Measurements from ENCODE around the gene PPM1H. TPM values are rescaled to one million over a fixed set of nuclear protein-coding genes. Genes with fewer than 3 reads are reported as not detected.

Gene PPM1H
- total RNA-seq, 5 donors from 2014 or later (not counting 1 experiment from before 2014, with no cell fraction given) = 0.18 to 0.82 (median 0.42) TPM

GRCh38 chr12:62898526-62898925 is 36.4 kb downstream of the PPM1H start:
- 20% methylated on average over 1 of the region's 2 CpGs for WGBS (ENCODE audit: insufficient coverage)
- POLR2A ChIA-PET = no interaction called here
- H3K9me3 ChIP-seq = no peaks in the 10 kb centered on the region
- Mint-ChIP-seq H3K9me3 (no peaks in the 10 kb centered on the region), H3K27me3 (peaks cover 0 to 7% of the 10 kb centered on the region in 2 donors), H3K36me3 (no peaks in the 10 kb centered on the region), H3K4me1 (no peaks in the 10 kb centered on the region), H3K27ac (no peak overlapping the region), H3K4me3 (no peak overlapping the region)
- H3K4me3 ChIP-seq (ENCODE audit: control insufficient read depth in 1 of 2, extremely low read depth in 1 of 2, low read length in 1 of 2) = no peak overlapping the region
- no peaks in the 10 kb centered on the region for H3K4me1 ChIP-seq (ENCODE audit: control insufficient read depth in 1 of 2, extremely low read depth in 1 of 2, insufficient read depth in 2 of 2, low read length in 2 of 2)
- H3K27ac ChIP-seq (ENCODE audit: low read length) = no peak overlapping the region
- H3K27me3 ChIP-seq (replicated peaks in 1 of 2; ENCODE audit: control insufficient read depth in 2 of 2, extremely low read depth in 1 of 2, insufficient read depth in 2 of 2, low read length in 1 of 2) = no peaks in the 10 kb centered on the region
- CTCF ChIA-PET = no interaction called here
- DNase-seq = no peak
- H3K36me3 ChIP-seq (ENCODE audit: control insufficient read depth in 2 of 2, extremely low read depth in 1 of 2, insufficient read depth in 1 of 2, low read length in 1 of 2) = no peaks in the 10 kb centered on the region
- ATAC-seq (replicated peaks in 1 of 4) = no peak

DNA sequence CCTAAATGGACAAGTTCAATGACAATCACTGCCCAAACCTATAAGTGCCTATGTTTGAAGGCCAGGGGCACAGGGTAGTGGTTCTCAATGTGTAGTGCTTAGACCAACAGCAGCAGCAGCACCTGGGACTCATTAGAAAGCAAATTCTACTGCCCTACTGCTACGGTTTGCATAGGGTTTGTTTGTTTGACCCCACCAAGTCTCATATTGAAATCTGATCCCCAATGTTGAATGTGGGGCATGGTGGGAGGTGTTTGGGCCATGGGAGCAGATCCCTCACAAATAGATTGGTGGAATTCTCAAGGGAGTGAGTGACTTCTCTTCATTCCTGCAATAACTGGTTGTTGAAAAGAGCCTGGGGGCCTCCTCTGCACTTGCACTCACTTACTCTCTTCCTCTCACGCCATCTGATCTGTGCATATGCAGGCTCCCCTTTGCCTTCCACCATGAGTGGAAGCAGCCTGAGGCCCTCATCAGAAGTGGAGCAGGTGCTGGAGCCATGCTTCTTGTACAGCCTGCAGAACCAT is 39.5 kb downstream of the PPM1H start:
- no peak overlapping the region for H3K27ac Mint-ChIP-seq
- H3K36me3 Mint-ChIP-seq = no peaks in the 10 kb centered on the region
- H3K36me3 ChIP-seq (ENCODE audit: control insufficient read depth in 2 of 2, extremely low read depth in 1 of 2, insufficient read depth in 1 of 2, low read length in 1 of 2) = no peaks in the 10 kb centered on the region
- WGBS (ENCODE audit: insufficient coverage) = 83% methylated on average over 1 of the region's 2 CpGs
- no peak overlapping the region for H3K4me3 Mint-ChIP-seq
- peaks cover 0 to 10% (median 5%) of the 10 kb centered on the region in 3 donors for H3K4me1 Mint-ChIP-seq
- ChIA-PET CTCF (no interaction called here), POLR2A (no interaction called here)
- peaks cover 0 to 2% of the 10 kb centered on the region in 2 experiments for H3K4me1 ChIP-seq (ENCODE audit: control insufficient read depth in 1 of 2, extremely low read depth in 1 of 2, insufficient read depth in 2 of 2, low read length in 2 of 2)
- no peaks in the 10 kb centered on the region for H3K9me3 Mint-ChIP-seq
- H3K27me3 ChIP-seq (replicated peaks in 1 of 2; ENCODE audit: control insufficient read depth in 2 of 2, extremely low read depth in 1 of 2, insufficient read depth in 2 of 2, low read length in 1 of 2) = no peaks in the 10 kb centered on the region
- no peak overlapping the region for H3K4me3 ChIP-seq (ENCODE audit: control insufficient read depth in 1 of 2, extremely low read depth in 1 of 2, low read length in 1 of 2)
- H3K27me3 Mint-ChIP-seq = peaks cover 0 to 7% of the 10 kb centered on the region in 2 donors
- H3K9me3 ChIP-seq = no peaks in the 10 kb centered on the region
- no peak overlapping the region for H3K27ac ChIP-seq (ENCODE audit: low read length)
- no peak for DNase-seq
- ATAC-seq (replicated peaks in 1 of 4) = no peak

DNA sequence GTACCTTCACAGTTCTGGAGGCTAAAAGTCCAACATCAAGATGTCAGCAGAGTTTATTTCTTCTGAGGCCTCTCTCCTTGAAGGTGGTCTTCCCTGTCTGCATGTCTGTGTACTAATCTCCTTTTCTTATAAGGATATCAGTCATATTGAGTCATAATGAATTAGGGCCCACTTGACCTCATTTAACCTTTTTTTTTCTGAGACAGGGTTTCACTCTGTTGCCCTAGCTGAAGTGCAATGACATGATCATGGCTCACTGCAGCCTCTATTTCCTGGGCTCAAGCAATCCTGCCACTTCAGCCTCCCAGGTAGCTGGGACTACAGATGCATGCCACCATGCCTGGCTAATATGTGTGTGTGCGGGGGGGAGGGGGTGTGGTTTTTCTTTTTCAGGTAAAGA is 41.7 kb downstream of the PPM1H start:
- no peak overlapping the region for H3K27ac ChIP-seq (ENCODE audit: low read length)
- Mint-ChIP-seq H3K9me3 (no peaks in the 10 kb centered on the region), H3K27me3 (peaks cover 0 to 7% of the 10 kb centered on the region in 2 donors), H3K36me3 (no peaks in the 10 kb centered on the region), H3K27ac (no peak overlapping the region), H3K4me3 (no peak overlapping the region), H3K4me1 (peaks cover 0 to 10% (median 5%) of the 10 kb centered on the region in 3 donors)
- H3K9me3 ChIP-seq = no peaks in the 10 kb centered on the region
- 80% methylated on average over 1 of the region's 1 CpG for WGBS (ENCODE audit: insufficient coverage)
- CTCF ChIA-PET = no interaction called here
- ATAC-seq (replicated peaks in 1 of 4) (no peak), DNase-seq (no peak)
- no peaks in the 10 kb centered on the region for H3K36me3 ChIP-seq (ENCODE audit: control insufficient read depth in 2 of 2, extremely low read depth in 1 of 2, insufficient read depth in 1 of 2, low read length in 1 of 2)
- POLR2A ChIA-PET = interaction anchor here in 1 of 2 donors (0.6 kb wide), 1 partner anchor 25 kb away, joined by 3 read pairs; no protein-coding TSS in a partner anchor
- H3K27me3 ChIP-seq (replicated peaks in 1 of 2; ENCODE audit: control insufficient read depth in 2 of 2, extremely low read depth in 1 of 2, insufficient read depth in 2 of 2, low read length in 1 of 2) = no peaks in the 10 kb centered on the region
- no peak overlapping the region for H3K4me3 ChIP-seq (ENCODE audit: control insufficient read depth in 1 of 2, extremely low read depth in 1 of 2, low read length in 1 of 2)
- peaks cover 0 to 2% of the 10 kb centered on the region in 2 experiments for H3K4me1 ChIP-seq (ENCODE audit: control insufficient read depth in 1 of 2, extremely low read depth in 1 of 2, insufficient read depth in 2 of 2, low read length in 2 of 2)

- H3K4me3 ChIP-seq (ENCODE audit: control insufficient read depth in 1 of 2, extremely low read depth in 1 of 2, low read length in 1 of 2) = no peak overlapping the region
- DNase-seq (no peak), ATAC-seq (replicated peaks in 1 of 4) (no peak)
- Mint-ChIP-seq H3K27me3 (peaks cover 0 to 7% of the 10 kb centered on the region in 2 donors), H3K27ac (no peak overlapping the region), H3K9me3 (no peaks in the 10 kb centered on the region), H3K36me3 (no peaks in the 10 kb centered on the region), H3K4me1 (peaks cover 0 to 10% (median 5%) of the 10 kb centered on the region in 3 donors), H3K4me3 (no peak overlapping the region)
- 53% methylated on average over 3 of the region's 5 CpGs for WGBS (ENCODE audit: insufficient coverage)
- ChIA-PET POLR2A (no interaction called here), CTCF (no interaction called here)
- H3K4me1 ChIP-seq (ENCODE audit: control insufficient read depth in 1 of 2, extremely low read depth in 1 of 2, insufficient read depth in 2 of 2, low read length in 2 of 2) = peaks cover 0 to 2% of the 10 kb centered on the region in 2 experiments
- H3K27me3 ChIP-seq (replicated peaks in 1 of 2; ENCODE audit: control insufficient read depth in 2 of 2, extremely low read depth in 1 of 2, insufficient read depth in 2 of 2, low read length in 1 of 2) = no peaks in the 10 kb centered on the region
- no peaks in the 10 kb centered on the region for H3K9me3 ChIP-seq
- no peak overlapping the region for H3K27ac ChIP-seq (ENCODE audit: low read length)
- H3K36me3 ChIP-seq (ENCODE audit: control insufficient read depth in 2 of 2, extremely low read depth in 1 of 2, insufficient read depth in 1 of 2, low read length in 1 of 2) = no peaks in the 10 kb centered on the region
Observed at GRCh38 chr12:62891805-62892549, 43.0 kb downstream of the PPM1H start.

DNA sequence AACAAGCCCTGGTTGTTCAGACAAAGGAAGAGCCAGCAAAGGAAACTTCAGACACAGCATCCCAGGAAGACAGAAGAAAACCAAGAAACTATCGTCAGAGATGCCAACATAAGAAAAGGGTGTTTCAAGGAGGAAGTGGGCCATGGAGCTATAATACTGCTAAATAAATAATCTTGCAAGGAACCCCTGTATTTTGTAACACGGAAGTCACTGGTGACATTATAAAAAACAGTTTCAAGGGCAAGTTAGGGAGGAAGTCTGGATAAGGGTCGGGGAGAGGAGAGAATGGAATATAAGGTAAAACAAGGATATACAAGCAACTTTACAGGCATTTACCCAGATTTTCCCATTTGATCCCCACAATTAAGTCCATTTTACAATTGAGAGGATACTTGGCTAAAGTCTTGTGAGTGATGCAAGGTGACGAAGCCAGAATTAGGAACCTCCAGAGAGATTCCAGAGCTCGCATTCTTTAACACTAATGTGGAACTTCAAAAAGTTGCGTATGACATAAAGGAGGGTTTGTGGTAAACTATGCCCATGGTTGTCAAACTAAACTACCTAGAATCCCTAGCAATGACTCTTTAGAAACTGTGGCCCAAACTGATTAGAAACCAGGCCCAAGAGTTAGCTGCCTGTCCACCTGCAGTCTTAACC is 46.4 kb downstream of the PPM1H start:
- H3K9me3 Mint-ChIP-seq = no peaks in the 10 kb centered on the region
- H3K9me3 ChIP-seq = no peaks in the 10 kb centered on the region
- H3K27ac ChIP-seq (ENCODE audit: low read length) = no peak overlapping the region
- H3K4me1 Mint-ChIP-seq = peaks cover 0 to 10% (median 5%) of the 10 kb centered on the region in 3 donors
- DNase-seq (no peak), ATAC-seq (replicated peaks in 1 of 4) (no peak)
- H3K27me3 Mint-ChIP-seq = no peaks in the 10 kb centered on the region
- H3K4me3 ChIP-seq (ENCODE audit: control insufficient read depth in 1 of 2, extremely low read depth in 1 of 2, low read length in 1 of 2) = no peak overlapping the region
- H3K4me3 Mint-ChIP-seq = no peak overlapping the region
- H3K27ac Mint-ChIP-seq = no peak overlapping the region
- H3K36me3 ChIP-seq (ENCODE audit: control insufficient read depth in 2 of 2, extremely low read depth in 1 of 2, insufficient read depth in 1 of 2, low read length in 1 of 2) = no peaks in the 10 kb centered on the region
- ChIA-PET POLR2A (no interaction called here), CTCF (no interaction called here)
- no peaks in the 10 kb centered on the region for H3K27me3 ChIP-seq (replicated peaks in 1 of 2; ENCODE audit: control insufficient read depth in 2 of 2, extremely low read depth in 1 of 2, insufficient read depth in 2 of 2, low read length in 1 of 2)
- WGBS (ENCODE audit: insufficient coverage) = no CpG with 5 or more reads among the region's 6 CpGs
- no peaks in the 10 kb centered on the region for H3K36me3 Mint-ChIP-seq
- H3K4me1 ChIP-seq (ENCODE audit: control insufficient read depth in 1 of 2, extremely low read depth in 1 of 2, insufficient read depth in 2 of 2, low read length in 2 of 2) = peaks cover 0 to 2% of the 10 kb centered on the region in 2 experiments

DNA sequence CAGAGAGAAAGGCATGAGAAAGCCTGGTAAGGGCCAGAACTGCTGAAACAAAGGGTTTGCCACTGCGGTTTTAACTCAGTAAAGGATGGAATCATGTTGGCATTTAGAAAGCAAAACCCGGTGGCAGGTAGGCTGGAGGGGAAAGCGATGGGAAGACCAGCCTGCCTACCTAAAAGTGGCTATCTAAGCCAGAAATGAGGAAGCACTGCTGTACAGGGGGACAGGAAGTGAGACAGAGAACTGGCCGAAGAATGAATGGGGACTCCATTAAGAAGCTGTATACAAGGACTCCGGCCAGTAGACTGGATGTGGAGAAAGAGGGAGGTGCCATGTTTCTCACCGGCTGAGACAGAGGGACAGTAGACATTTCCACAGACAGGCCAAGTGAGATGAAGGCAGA is 48.2 kb downstream of the PPM1H start:
- ATAC-seq (replicated peaks in 1 of 4) = no peak
- Histone ChIP-seq H3K4me1 (ENCODE audit: control insufficient read depth in 1 of 2, extremely low read depth in 1 of 2, insufficient read depth in 2 of 2, low read length in 2 of 2) (peaks cover 0 to 2% of the 10 kb centered on the region in 2 experiments), H3K27ac (ENCODE audit: low read length) (no peak overlapping the region), H3K9me3 (no peaks in the 10 kb centered on the region), H3K36me3 (ENCODE audit: control insufficient read depth in 2 of 2, extremely low read depth in 1 of 2, insufficient read depth in 1 of 2, low read length in 1 of 2) (no peaks in the 10 kb centered on the region), H3K27me3 (replicated peaks in 1 of 2; ENCODE audit: control insufficient read depth in 2 of 2, extremely low read depth in 1 of 2, insufficient read depth in 2 of 2, low read length in 1 of 2) (no peaks in the 10 kb centered on the region), H3K4me3 (ENCODE audit: control insufficient read depth in 1 of 2, extremely low read depth in 1 of 2, low read length in 1 of 2) (no peak overlapping the region)
- H3K4me1 Mint-ChIP-seq = peaks cover 0 to 3% (median 3%) of the 10 kb centered on the region in 3 donors
- H3K27me3 Mint-ChIP-seq = no peaks in the 10 kb centered on the region
- POLR2A ChIA-PET = no interaction called here
- no peak for DNase-seq
- 76% methylated on average over 5 of the region's 6 CpGs for WGBS (ENCODE audit: insufficient coverage)
- no peaks in the 10 kb centered on the region for H3K36me3 Mint-ChIP-seq
- H3K9me3 Mint-ChIP-seq = no peaks in the 10 kb centered on the region
- CTCF ChIA-PET = no interaction called here
- no peak overlapping the region for H3K27ac Mint-ChIP-seq
- no peak overlapping the region for H3K4me3 Mint-ChIP-seq
